Tibial nerve (tissue), 4 donors: ENCODE measurements around the gene PCSK6.

Source experiments
- EP300 ChIP-seq, 2 donors: sonication (generic); formaldehyde crosslinking; IDR thresholded peaks; one replicate each; pipeline ENCODE4 v1.6.1; 2017; ENCODE audit warnings: antibody characterized with exemption in 2 of 2, mild to moderate bottlenecking in 1 of 2
- POLR2A ChIP-seq, 2 donors: fragments of 450-650 bp; IDR thresholded peaks; one replicate each; pipeline ENCODE4 v1.6.1; 2017; ENCODE audit warnings: antibody characterized with exemption in 2 of 2, mild to moderate bottlenecking in 2 of 2, moderate library complexity in 2 of 2
- TF ChIP-seq, protein P1 (sequence below), 5 experiments: fragments of 200-600 bp in 3 of 5; fragments of 450-650 bp in 2 of 5; sonication (generic) in 3 of 5; IDR thresholded peaks; one replicate each; pipeline ENCODE4 v1.5.1; 2016 to 2019; ENCODE audit warnings: antibody characterized with exemption in 5 of 5, mild to moderate bottlenecking in 3 of 5, moderate library complexity in 2 of 5

GRCh38 chr15:101449471-101450402, 39.8 kb downstream of the PCSK6 start:
- TF ChIP-seq, protein P1, sequence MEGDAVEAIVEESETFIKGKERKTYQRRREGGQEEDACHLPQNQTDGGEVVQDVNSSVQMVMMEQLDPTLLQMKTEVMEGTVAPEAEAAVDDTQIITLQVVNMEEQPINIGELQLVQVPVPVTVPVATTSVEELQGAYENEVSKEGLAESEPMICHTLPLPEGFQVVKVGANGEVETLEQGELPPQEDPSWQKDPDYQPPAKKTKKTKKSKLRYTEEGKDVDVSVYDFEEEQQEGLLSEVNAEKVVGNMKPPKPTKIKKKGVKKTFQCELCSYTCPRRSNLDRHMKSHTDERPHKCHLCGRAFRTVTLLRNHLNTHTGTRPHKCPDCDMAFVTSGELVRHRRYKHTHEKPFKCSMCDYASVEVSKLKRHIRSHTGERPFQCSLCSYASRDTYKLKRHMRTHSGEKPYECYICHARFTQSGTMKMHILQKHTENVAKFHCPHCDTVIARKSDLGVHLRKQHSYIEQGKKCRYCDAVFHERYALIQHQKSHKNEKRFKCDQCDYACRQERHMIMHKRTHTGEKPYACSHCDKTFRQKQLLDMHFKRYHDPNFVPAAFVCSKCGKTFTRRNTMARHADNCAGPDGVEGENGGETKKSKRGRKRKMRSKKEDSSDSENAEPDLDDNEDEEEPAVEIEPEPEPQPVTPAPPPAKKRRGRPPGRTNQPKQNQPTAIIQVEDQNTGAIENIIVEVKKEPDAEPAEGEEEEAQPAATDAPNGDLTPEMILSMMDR (IDR thresholded peaks at IDR 0.05), result no peak
- no peak for TF ChIP-seq POLR2A (IDR thresholded peaks at IDR 0.05)
- no peak for TF ChIP-seq EP300 (IDR thresholded peaks at IDR 0.05)
